Stimulated activated CD8-positive, alpha-beta memory T cell treated with anti-CD3 and anti-CD28 coated beads, Interleukin-15, amount 100 ng/mL, for 24 hours (primary cell): ENCODE results near the gene ETV5.
"Not testable (repeated sequence)": the region's sequence is repeated elsewhere in the genome, so short reads cannot be mapped to it uniquely, and the experiment has no call there.

Experiments
- DNase-seq: peaks from one replicate; pipeline ENCODE4 v3.0.0-alpha.2; 2020; ENCODE audit warnings: low read depth

ETV5 gene

GRCh38 chr3:186021673-186022362 is 87.1 kb downstream of the ETV5 start:
- DNase-seq, result no peak

GRCh38 chr3:186021250-186021649 is 87.6 kb downstream of the ETV5 start:
- not testable (repeated sequence) for DNase-seq

- not testable (repeated sequence) for DNase-seq
Measured at GRCh38 chr3:186019288-186019687, 89.6 kb downstream of the ETV5 start.

GRCh38 chr3:186014866-186015265 is 94.0 kb downstream of the ETV5 start:
- DNase-seq, result no peak

GRCh38 chr3:186013312-186013711 is 95.6 kb downstream of the ETV5 start:
- no peak for DNase-seq

GRCh38 chr3:186012137-186012536 is 96.8 kb downstream of the ETV5 start:
- no peak for DNase-seq

- no peak for DNase-seq
Measured at GRCh38 chr3:186004671-186005070, 104.2 kb downstream of the ETV5 start.

- no peak for DNase-seq
Measured at GRCh38 chr3:186004209-186004608, 104.7 kb downstream of the ETV5 start.

GRCh38 chr3:186003610-186004009 is 105.3 kb downstream of the ETV5 start:
- DNase-seq, result no peak

GRCh38 chr3:186002884-186003472 is 105.9 kb downstream of the ETV5 start:
- DNase-seq, result no peak

- DNase-seq, result no peak
Measured at GRCh38 chr3:186001842-186002241, 107.0 kb downstream of the ETV5 start.

GRCh38 chr3:185999221-185999620 is 109.7 kb downstream of the ETV5 start:
- DNase-seq, result no peak

- DNase-seq, result no peak
Measured at GRCh38 chr3:185998136-185998535, 110.8 kb downstream of the ETV5 start.

- DNase-seq, result no peak
Measured at GRCh38 chr3:185997130-185997529, 111.8 kb downstream of the ETV5 start.
